Thymus (tissue), 14 donors: ENCODE results near the gene NUDT4. TPM values are rescaled to one million over a fixed set of nuclear protein-coding genes. Genes with fewer than 3 reads are reported as not detected.
A peak's percentile ranks its signal among the peaks of the same experiment; 100 is the strongest.

Source experiments
- DNase-seq, 9 donors: peaks; one replicate each; pipeline ENCODE4 v3.0.0-alpha.2; 2013; ENCODE audit warnings: low spot score in 9 of 9, low read depth in 6 of 9, missing footprints in 1 of 9
- H3K27ac ChIP-seq, 2 donors: one replicate each; pipeline ENCODE4 v1.5.1; 2013; ENCODE audit warnings: control low read depth in 1 of 2, low read depth in 1 of 2, low read length in 1 of 2, mild to moderate bottlenecking in 1 of 2, moderate library complexity in 1 of 2
- H3K27me3 ChIP-seq, 2 donors: one replicate each; pipeline ENCODE4 v1.5.1; 2013; ENCODE audit warnings: low read length in 1 of 2; ENCODE audit not compliant: control insufficient read depth in 2 of 2, insufficient read depth in 1 of 2
- H3K36me3 ChIP-seq, 2 donors: one replicate each; pipeline ENCODE4 v1.5.1; 2013; ENCODE audit warnings: low read length in 1 of 2, mild to moderate bottlenecking in 1 of 2, moderate library complexity in 1 of 2; ENCODE audit not compliant: control insufficient read depth in 2 of 2, insufficient read depth in 2 of 2
- H3K4me1 ChIP-seq, 2 donors: one replicate each; pipeline ENCODE4 v1.5.1; 2013; ENCODE audit warnings: low read length in 2 of 2; ENCODE audit not compliant: control insufficient read depth in 2 of 2, insufficient read depth in 2 of 2
- H3K4me3 ChIP-seq, 2 donors: one replicate each; pipeline ENCODE4 v1.5.1; 2013; ENCODE audit warnings: low read length in 2 of 2, control low read depth in 1 of 2, mild to moderate bottlenecking in 1 of 2
- H3K9me3 ChIP-seq, 2 donors: one replicate each; pipeline ENCODE4 v1.5.1; 2013; ENCODE audit warnings: low read length in 1 of 2, mild to moderate bottlenecking in 1 of 2; ENCODE audit not compliant: control insufficient read depth in 2 of 2, insufficient read depth in 1 of 2
- WGBS: extraction: QIAGEN DNeasy Blood & Tissue Kit; methylation state at CpG from one replicate; pipeline ENCODE4 v1.1.7; 2013; 5-methylcytosine and 5-hydroxymethylcytosine counted together
- long read RNA-seq, 10 donors: transcript quantifications; one replicate each; lab custom pipeline, GENCODE V29; 2026
- polyA plus RNA-seq: library from polyadenylated mRNA; stranded (reverse); fragments of 200-250 nt; gene quantifications from one replicate; pipeline ENCODE4 v1.2.3, GENCODE V29; 2013
- total RNA-seq: library from RNA; stranded (reverse); fragments of 120-200 nt; gene quantifications from one replicate; pipeline ENCODE4 v1.2.4, GENCODE V29; 2013
- donor health status: healthy.

NUDT4 gene
- total RNA-seq = 26.7 TPM
- polyA plus RNA-seq = 42.3 TPM
- long read RNA-seq, donor 1, full-length matches to known transcripts = 3 of 3 reads
- long read RNA-seq, donor 1, partial matches to known transcripts = 0 of 3 reads
- long read RNA-seq, donor 1, other reads (novel, unspliced or antisense) = 0 of 3 reads
- long read RNA-seq, donor 2 = 0 reads
- long read RNA-seq, donor 3, full-length matches to known transcripts = 26 of 26 reads
- long read RNA-seq, donor 3, partial matches to known transcripts = 0 of 26 reads
- long read RNA-seq, donor 3, other reads (novel, unspliced or antisense) = 0 of 26 reads
- long read RNA-seq, donor 4, full-length matches to known transcripts = 19 of 19 reads
- long read RNA-seq, donor 4, partial matches to known transcripts = 0 of 19 reads
- long read RNA-seq, donor 4, other reads (novel, unspliced or antisense) = 0 of 19 reads
- long read RNA-seq, donor 5, full-length matches to known transcripts = 45 of 268 reads
- long read RNA-seq, donor 5, partial matches to known transcripts = 212 of 268 reads
- long read RNA-seq, donor 5, other reads (novel, unspliced or antisense) = 11 of 268 reads
- long read RNA-seq, donor 6, full-length matches to known transcripts = 20 of 20 reads
- long read RNA-seq, donor 6, partial matches to known transcripts = 0 of 20 reads
- long read RNA-seq, donor 6, other reads (novel, unspliced or antisense) = 0 of 20 reads
- long read RNA-seq, donor 7, full-length matches to known transcripts = 20 of 25 reads
- long read RNA-seq, donor 7, partial matches to known transcripts = 5 of 25 reads
- long read RNA-seq, donor 7, other reads (novel, unspliced or antisense) = 0 of 25 reads
- long read RNA-seq, donor 8, full-length matches to known transcripts = 15 of 15 reads
- long read RNA-seq, donor 8, partial matches to known transcripts = 0 of 15 reads
- long read RNA-seq, donor 8, other reads (novel, unspliced or antisense) = 0 of 15 reads
- long read RNA-seq, donor 9, full-length matches to known transcripts = 17 of 17 reads
- long read RNA-seq, donor 9, partial matches to known transcripts = 0 of 17 reads
- long read RNA-seq, donor 9, other reads (novel, unspliced or antisense) = 0 of 17 reads
- long read RNA-seq, donor 10, full-length matches to known transcripts = 23 of 23 reads
- long read RNA-seq, donor 10, partial matches to known transcripts = 0 of 23 reads
- long read RNA-seq, donor 10, other reads (novel, unspliced or antisense) = 0 of 23 reads

DNA sequence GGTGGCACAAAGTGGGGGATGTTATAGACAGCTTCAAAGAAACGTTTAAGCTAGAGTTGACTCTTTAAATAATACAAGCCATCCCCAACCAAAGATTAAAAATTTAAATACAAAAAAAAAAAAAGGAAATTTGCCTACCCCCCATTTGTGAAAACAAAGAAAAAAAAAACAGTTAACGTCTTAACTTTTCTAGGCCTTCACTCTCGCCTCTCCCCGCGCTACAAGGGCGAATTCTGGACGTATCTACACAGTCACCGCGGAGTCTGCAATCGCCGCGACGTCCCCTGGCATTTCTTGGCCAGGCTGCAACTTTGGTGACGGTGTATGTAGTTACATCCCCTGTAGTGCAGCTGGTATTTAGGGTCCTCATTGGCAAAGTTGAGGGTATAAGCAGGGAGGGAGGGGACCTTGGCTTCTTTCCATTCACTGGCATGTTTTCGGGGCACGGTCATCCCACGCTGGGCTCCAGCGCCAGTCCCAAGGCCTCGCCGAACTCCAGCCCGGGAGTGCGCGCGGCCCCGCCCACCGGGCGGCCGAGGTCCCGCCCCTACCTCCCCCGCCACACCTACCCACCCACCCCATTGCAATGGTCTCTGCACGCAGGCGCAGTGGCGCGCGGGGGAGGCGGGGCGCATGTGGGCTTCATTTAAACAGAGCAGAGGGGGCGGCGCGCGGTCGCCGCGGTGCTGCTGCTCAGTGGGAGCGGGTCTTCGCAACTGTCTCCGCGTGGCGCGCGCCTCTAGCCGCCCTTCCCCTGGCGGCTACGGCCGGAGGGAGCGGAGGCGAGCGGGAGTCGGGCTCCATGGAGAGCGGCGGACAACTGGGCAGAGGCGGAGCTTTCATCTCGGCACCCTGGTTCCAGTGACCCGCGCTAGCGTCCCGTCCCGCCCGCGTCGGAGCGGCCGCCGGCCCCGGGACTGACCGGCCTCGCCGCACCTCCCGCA is at the start of gene NUDT4:
Gene NUDT4 (plus strand): TSS at position 674 of the 944 bp plus-strand sequence. CDS start 398 bp downstream, outside the sequence.
- no peaks in the 10 kb centered on the region for H3K36me3 ChIP-seq
- no peaks in the 10 kb centered on the region for H3K9me3 ChIP-seq
- H3K27ac ChIP-seq = peak within 1 kb of the TSS; percentile 90 to 91
- H3K4me3 ChIP-seq = peak within 1 kb of the TSS; percentile 71 to 89
- peaks cover 17 to 21% of the 10 kb centered on the region in 2 donors for H3K4me1 ChIP-seq
- WGBS = 3% methylated on average over 63 of the region's 79 CpGs
- H3K27me3 ChIP-seq = no peaks in the 10 kb centered on the region
- DNase-seq = peak; percentile 85 to 98 (median 94)

DNA sequence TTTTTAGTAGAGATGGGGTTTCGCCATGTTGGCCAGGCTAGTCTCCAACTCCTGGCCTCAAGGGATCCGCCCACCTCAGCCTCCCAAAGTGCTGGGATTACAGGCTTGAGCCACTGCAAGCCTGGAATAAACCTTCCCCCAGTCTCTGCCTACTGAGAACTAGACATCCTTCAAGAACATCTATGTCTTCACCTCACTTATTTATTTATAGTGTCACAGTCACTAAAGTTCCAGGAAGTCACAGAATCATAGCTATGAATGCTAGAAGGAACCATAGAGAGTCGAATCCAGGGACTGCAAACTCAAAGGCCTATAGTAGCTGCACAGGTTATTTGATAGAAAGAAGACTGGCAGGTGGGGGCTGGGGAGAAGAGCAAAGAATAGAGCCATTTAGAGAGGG is 44.7 kb upstream of the NUDT4 start:
- H3K27me3 ChIP-seq = no peaks in the 10 kb centered on the region
- no peak for DNase-seq
- no peaks in the 10 kb centered on the region for H3K36me3 ChIP-seq
- no peaks in the 10 kb centered on the region for H3K4me1 ChIP-seq
- H3K27ac ChIP-seq = no peak overlapping the region
- H3K9me3 ChIP-seq = no peaks in the 10 kb centered on the region
- 94% methylated on average over 3 of the region's 3 CpGs for WGBS
- H3K4me3 ChIP-seq = no peak overlapping the region

DNA sequence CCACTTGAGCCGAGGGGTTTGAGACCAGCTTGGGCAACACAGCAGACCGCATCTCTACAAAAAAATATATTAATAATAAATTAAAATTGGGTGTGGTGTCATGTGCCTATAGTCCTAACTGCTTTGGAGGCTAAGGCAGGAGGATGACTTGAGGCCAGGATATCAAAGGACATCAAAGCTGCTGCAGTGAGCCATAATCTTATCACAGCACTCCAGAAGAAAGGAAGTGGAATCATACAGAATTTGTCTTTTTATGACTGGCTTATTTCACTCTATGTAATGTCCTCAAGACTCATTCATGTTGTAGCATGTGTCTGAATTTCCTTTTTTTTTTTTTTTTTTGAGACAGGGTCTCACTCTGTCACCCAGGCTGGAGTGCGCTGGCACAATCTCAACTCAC is 43.9 kb upstream of the NUDT4 start:
- DNase-seq = no peak
- Histone ChIP-seq H3K27ac (no peak overlapping the region), H3K36me3 (no peaks in the 10 kb centered on the region), H3K4me3 (no peak overlapping the region), H3K4me1 (no peaks in the 10 kb centered on the region), H3K27me3 (no peaks in the 10 kb centered on the region), H3K9me3 (no peaks in the 10 kb centered on the region)
- WGBS = over 99% methylated on average over 3 of the region's 3 CpGs

DNA sequence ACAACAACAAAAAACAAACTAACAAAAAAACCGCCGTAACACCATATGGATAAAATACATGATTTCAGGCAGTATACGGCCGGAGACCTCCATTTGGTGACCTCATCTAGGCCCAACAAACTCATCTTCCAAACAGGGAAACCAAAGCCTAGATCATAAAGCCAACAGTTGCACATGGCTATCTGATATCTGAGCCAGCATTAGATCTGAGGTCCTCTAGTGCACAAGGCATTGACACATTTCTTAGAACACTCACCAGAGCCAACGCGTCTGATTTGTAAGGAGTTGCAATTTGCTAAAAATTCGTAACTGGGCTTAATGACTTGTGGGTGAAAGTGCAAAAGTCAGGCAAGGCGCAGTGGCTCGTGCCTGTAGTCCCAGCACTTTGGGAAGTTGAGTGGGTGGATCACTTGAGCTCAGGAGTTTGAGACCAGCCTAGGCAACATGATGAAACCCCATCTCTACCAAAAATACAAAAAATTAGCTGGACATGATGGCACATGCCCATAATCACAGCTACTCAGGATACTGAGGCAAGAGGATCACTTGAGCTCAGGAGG is 42.0 kb upstream of the NUDT4 start:
- WGBS = 96% methylated on average over 9 of the region's 9 CpGs
- Histone ChIP-seq H3K4me3 (no peak overlapping the region), H3K27me3 (no peaks in the 10 kb centered on the region), H3K9me3 (no peaks in the 10 kb centered on the region), H3K4me1 (no peaks in the 10 kb centered on the region), H3K36me3 (no peaks in the 10 kb centered on the region), H3K27ac (no peak overlapping the region)
- no peak for DNase-seq

DNA sequence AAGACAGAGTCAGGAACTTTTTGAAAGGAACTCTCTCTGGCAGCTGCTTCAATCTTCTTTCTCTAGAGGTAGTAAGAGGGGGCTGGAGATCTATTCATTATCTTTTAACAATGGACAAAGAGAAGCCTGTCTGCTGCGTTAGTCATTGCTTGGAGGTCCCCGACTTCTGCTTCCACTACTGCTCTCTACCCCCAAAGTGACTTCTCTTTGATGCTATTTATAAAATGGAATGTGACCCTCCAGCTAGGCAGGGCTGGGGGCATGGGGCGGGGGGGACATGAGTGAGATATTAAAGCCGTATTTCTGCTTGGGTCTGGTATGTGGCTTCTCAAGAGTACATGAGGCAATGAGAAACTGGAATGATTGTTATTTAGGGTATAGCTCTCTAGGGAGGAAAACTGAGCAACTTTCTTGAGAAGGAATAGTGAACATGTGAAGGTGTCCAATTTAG is 41.4 kb upstream of the NUDT4 start:
- WGBS = 68% methylated on average over 4 of the region's 4 CpGs

DNA sequence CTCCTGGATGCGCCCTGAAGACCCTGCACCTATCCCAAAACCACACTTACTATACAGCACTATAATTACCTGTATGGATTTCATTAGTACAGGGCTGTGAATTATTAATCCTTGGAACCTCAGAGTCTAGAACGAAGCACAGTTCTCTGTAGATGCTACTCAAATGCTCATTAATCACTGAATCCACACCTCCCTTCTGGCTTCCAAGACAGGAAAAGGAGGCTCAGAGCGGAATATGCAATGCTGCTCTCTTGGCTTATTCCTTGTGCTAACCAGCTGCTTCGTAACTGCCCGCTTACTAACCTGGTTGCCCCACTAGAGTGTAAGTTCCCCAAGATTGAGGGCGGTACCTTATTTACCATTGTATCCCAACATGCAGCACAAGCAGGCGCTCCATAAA is 39.1 kb upstream of the NUDT4 start:
- H3K27ac ChIP-seq = no peak overlapping the region
- 98% methylated on average over 7 of the region's 7 CpGs for WGBS

More for the DNA sequence above, 41.4 kb upstream of the NUDT4 start:
- Histone ChIP-seq H3K4me3 (no peak overlapping the region), H3K27ac (no peak overlapping the region), H3K4me1 (no peaks in the 10 kb centered on the region), H3K9me3 (no peaks in the 10 kb centered on the region), H3K36me3 (no peaks in the 10 kb centered on the region), H3K27me3 (no peaks in the 10 kb centered on the region)
- DNase-seq = no peak

DNA sequence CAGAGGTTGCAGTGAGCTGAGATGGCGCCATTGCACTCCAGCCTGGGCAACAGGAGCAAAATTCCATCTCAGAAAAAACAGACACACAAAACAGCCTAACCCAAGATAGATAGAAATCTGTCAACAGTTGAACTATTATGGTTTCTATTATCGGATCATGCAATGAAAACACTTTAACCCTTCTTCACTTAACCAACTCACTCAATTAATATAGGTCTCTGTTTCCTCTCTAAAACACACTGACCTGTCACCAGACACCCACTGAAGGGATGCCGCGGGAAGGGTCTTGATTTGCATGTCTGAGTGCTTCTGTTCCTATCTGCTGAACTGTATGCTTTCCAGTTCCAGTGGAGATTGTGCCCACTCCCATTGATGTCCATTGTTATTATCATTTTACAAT is 38.0 kb upstream of the NUDT4 start:
- Histone ChIP-seq H3K27me3 (no peaks in the 10 kb centered on the region), H3K4me1 (no peaks in the 10 kb centered on the region), H3K27ac (no peak overlapping the region), H3K36me3 (no peaks in the 10 kb centered on the region), H3K9me3 (no peaks in the 10 kb centered on the region), H3K4me3 (no peak overlapping the region)
- WGBS = 97% methylated on average over 4 of the region's 4 CpGs
- no peak for DNase-seq

More for the DNA sequence above, 39.1 kb upstream of the NUDT4 start:
- DNase-seq = no peak
- no peaks in the 10 kb centered on the region for H3K9me3 ChIP-seq
- no peaks in the 10 kb centered on the region for H3K27me3 ChIP-seq
- no peaks in the 10 kb centered on the region for H3K4me1 ChIP-seq
- no peak overlapping the region for H3K4me3 ChIP-seq
- no peaks in the 10 kb centered on the region for H3K36me3 ChIP-seq
